EH (cell line): Measurements from ENCODE around the gene BACH2.
"Not testable (repeated sequence)": the region's sequence is repeated elsewhere in the genome, so short reads cannot be mapped to it uniquely, and the experiment has no call there.

ENCODE experiments used
- DNase-seq: peaks from one replicate; pipeline ENCODE4 v3.0.0-alpha.2; 2015; ENCODE audit warnings: low read depth

The BACH2 gene

DNA sequence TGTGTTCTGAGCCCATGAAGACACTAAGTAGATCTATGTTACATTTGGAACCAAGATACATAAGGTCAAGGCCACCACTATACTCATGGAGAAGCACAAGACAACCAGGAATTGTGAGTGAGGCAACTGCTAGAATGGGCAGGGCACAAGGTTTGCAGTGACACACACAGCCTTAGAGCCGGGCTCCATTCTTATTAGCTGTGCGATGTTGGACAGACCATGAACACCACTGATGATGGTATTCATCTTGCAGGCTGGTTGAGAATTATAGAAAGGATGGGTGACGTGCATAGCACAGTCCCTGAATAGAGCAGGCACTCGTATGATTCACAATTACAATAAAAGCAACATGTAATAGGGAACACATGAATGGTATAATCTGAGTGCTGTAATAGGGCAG lies 229.9 kb downstream of the BACH2 start:
- DNase-seq = no peak

DNA sequence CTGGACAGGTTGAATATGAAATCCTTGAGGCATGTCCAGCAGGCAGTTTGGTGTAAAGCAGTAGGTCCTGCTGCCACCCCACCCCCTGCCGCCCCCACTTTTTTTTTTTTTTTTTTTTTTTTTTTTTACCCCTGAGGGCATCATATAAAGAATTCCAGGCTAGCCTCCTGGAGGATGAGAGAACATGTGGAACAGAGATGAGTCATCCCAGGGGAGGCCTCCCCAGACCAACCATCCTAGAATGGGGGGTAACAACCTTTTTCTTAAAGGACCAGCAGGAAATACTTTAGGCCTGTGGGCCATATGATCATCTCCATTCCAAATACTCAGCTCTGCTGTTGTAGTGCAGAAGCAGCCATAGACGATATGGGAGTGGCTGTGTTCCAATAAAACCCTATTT lies 231.5 kb downstream of the BACH2 start:
- DNase-seq = no peak

DNA sequence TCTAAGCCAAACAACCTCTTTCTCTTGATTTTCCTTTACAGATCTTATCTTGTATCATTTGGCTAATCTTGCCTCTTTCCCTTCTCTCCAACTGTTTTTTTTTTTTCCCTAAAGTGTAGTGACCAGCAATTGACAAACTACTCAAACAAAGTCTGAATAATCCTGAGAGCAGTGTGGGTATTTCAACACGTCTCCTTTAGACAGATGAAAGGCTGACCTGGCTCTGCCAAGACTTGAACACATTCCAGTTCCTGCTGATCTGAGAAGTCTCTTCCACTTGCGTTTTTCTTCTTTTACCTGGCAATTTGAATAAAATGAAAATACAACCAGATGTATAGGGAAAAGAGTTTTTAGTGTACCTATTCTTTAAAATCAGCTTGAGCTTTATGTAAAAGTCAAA lies 234.0 kb downstream of the BACH2 start:
- no peak for DNase-seq

DNA sequence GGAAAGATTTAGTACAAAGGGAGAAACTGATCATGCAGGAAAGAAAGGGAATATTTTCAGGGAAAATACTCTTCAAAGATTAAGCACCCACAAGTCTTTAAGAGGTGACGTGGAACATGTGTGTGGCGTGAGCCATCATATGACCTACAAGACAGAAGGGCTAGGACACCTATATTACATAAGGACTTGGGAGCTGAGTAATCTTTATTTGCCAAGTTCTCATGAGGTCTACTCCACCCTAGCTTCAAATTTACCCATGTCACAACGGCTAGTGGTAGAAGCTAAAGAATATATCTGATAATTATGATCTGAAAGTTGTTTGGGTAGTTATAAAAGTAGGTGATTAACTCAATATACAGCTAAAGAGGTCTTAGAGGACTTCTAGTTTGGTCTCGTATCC lies 234.6 kb downstream of the BACH2 start:
- no peak for DNase-seq

DNA sequence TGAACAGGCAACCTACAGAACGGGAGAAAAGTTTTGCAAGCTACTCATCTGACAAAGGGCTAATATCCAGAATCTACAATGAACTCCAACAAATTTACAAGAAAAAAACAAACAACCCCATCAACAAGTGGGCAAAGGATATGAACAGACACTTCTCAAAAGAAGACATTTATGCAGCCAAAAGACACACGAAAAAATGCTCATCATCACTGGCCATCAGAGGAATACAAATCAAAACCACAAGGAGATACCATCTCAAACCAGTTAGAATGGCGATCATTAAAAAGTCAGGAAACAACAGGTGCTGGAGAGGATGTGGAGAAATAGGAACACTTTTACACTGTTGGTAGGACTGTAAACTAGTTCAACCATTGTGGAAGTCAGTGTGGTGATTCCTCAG lies 237.5 kb downstream of the BACH2 start:
- DNase-seq = not testable (repeated sequence)

DNA sequence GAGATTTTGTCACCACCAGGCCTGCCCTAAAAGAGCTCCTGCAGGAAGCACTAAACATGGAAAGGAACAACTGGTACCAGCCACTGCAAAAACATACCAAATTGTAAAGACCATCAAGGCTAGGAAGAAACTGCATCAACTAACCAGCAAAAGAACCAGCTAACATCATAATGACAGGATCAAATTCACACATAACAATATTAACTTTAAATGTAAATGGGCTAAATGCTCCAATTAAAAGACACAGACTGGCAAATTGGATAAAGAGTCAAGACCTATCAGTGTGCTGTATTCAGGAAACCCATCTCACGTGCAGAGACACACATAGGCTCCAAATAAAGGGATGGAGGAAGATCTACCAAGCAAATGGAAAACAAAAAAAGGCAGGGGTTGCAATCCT lies 240.7 kb downstream of the BACH2 start:
- not testable (repeated sequence) for DNase-seq

DNA sequence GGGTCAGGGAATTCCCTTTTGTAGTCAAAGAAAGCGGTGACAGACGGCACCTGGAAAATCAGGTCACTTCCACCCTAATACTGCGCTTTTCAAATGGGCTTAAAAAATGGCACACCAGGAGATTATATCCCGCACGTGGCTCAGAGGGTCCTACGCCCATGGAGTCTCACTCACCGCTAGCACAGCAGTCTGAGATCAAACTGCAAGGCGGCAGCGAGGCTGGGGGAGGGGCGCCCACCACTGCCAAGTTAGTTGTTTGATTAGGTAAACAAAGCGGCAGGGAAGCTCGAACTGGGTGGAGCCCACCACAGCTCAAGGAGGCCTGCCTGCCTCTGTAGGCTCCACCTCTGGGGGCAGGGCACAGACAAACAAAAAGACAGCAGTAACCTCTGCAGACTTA lies 242.4 kb downstream of the BACH2 start:
- not testable (repeated sequence) for DNase-seq

DNA sequence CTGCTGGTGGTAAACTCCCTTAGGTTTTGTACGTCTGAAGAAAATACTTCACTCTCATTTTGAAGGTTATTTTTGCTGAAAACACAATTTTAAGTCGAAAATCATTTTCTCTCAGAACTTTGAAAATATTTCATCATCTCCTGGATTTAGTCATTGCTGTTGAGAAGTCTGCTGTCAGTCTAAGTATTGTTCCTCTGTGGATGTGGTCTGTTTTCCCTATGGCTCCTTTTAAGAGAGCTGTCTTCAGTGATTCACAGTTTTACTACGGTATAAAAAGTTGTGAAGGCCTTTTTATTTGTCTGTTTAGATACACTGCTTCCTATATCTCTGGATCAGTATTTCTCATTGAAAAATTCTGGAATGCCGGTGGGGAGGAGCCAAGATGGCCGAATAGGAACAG lies 243.0 kb downstream of the BACH2 start:
- no peak for DNase-seq

DNA sequence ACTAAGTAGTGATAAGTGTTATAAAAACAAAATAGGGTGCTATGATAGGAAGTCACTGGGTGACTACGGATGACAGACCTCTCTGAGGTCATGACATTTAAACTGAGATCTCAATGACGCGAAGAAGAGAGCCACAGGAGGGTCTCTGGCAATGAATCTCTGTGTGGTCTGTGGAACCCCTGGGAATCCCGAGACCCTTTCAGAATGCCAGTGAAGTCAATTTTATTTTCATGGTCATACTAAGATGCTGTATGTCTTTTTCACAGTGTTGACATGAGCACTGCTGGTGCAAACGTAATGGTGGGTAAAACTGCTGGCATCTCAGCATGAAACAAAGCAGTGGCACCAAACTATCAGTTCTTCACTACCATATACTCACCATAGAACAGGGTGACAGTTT lies 247.3 kb downstream of the BACH2 start:
- no peak for DNase-seq

DNA sequence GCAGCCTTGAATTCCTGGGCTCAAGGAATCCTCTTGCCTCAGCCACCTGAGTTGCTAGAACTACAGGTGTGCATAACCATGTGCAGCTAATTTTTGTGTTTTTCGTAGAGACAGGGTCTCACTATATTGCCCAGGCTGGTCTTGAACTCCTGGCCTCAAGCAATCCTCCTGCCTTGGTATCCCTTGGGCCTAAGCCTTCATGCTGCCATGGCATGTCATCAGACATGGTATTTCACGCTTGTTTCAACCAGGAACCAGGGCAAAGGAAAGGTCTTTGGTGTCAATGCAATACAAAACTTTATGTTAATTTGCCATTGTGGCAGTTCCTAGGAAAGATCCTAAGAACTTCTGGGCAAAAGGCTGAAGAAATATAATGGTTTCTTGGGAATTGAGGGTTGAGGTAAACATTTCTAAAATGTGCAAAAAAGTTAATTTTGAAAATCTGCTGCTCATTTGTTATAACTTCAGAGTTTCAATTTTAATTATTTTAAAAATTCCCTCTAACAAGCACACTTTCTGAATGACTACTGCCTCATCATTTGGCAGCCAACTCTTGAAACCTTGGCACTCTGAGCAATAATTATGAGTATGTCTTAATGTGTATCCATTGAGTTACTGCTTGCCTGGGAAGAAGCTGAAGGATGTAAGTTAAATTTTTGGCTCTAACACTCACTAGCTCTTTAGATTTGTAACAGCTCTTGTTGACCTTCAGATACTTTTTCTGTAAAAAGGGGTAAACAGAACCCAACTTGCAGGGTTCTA lies 248.3 kb downstream of the BACH2 start:
- no peak for DNase-seq

DNA sequence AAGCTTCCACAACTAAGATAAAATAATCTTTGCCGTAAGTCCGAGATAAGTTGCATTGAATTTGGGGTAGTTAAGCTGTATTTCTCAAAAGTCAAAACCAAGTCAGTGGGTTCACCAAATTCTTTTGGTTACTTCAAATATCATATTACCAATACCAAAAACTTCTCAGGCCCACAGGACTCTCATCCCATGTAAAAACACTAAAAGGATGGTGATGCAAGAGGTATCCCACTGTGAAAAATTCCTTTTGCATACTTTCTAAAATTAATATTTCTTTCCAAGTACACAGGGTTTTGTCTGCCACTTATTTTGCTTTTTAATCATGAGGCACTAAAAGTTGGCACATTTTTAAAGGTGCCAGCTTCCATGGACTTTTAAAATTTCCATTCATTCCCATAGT lies 251.1 kb downstream of the BACH2 start:
- peak; percentile 51 for DNase-seq

DNA sequence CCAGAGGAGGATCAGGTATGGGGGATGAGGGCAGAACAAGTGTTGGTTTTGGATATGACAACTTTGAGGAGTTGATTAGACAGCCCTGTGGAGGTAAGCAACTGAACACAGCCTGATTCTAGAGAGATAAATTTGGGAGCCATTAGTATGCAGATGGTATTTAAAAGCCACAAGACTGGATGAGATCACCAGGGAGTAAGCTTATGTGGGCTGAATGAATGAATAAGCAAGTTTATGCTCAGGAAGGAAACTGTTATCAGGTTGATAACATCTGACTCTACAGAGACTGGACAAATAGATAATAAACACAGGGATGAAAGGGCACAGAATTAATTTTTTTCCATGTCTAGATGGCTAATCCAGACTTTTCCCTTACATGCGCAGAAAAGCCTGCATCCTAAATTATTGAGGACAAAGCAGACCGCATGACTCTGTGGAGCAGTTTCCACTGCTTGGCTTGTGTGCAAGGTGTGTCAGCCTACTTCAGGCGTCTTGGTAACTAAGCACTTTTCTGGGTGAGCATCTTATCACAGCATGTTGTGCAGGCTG lies 251.7 kb downstream of the BACH2 start:
- peak; percentile 81 for DNase-seq

DNA sequence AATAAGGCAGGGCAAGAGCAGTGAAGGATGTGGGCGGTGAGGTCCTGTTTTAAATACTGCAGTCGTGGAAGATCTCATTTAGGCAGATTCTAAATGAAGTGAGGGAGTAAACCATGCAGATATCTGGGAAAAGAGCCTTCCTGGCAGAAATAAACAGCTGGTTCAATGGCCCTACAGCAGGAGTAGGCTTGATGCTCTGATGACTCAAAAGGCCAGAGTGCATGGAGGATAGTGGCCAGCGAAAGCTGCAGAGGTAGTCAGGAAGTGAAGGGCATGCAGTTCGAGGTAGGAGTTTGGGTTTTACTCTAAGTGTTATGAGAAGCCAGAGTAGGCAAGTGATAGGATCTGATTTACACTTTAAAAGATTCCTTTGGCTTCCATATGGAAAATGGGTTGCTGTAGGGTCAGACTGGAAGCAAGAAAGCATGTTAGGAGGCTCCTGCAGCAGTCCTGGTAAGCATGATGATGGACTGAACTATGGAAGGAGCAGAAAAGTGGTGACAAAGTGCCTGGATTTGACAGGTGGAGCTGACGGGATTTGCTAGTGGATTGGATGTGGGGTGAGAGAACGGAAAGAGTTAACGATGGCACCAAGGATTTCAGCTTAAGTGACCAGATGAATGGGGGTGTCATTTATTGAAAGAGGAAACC lies 252.3 kb downstream of the BACH2 start:
- DNase-seq = no peak

DNA sequence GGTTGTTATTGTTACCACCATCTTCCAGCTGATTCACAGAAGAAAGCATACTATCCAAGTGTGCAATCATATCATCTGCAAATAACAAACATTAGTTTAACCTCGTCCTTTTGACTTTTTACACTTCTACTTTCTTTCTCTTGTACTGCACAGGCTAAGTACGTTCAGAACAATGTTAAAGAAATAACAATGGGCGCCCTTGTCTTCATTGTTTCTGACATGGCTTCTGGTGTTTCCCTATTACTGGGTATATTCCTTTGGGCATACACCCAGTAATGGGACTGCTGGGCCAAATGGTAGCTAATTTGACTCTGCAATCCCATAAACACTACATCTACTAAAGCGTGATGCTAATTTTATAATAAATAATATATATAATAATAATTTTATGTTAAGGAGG lies 255.7 kb downstream of the BACH2 start:
- DNase-seq = no peak

DNA sequence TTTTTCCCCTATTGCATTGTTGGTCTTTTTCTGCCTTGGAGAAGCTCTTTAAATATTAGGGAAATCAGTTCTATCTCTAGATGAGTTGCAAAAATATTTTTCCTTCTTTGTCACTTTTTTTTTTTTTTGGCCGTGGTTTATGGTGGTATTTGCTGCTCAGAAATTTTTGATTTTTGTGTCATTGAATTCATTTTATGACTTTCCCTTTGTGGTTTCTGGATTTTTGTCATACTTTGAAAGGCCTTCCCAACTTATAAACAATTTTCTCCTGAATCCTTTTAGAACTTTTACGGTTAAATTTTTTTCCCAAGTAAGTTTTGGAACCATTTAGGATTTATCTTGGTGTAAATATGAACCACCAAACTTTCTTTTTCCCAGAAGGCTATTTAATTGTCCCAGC lies 256.7 kb downstream of the BACH2 start:
- DNase-seq = peak; percentile 89

DNA sequence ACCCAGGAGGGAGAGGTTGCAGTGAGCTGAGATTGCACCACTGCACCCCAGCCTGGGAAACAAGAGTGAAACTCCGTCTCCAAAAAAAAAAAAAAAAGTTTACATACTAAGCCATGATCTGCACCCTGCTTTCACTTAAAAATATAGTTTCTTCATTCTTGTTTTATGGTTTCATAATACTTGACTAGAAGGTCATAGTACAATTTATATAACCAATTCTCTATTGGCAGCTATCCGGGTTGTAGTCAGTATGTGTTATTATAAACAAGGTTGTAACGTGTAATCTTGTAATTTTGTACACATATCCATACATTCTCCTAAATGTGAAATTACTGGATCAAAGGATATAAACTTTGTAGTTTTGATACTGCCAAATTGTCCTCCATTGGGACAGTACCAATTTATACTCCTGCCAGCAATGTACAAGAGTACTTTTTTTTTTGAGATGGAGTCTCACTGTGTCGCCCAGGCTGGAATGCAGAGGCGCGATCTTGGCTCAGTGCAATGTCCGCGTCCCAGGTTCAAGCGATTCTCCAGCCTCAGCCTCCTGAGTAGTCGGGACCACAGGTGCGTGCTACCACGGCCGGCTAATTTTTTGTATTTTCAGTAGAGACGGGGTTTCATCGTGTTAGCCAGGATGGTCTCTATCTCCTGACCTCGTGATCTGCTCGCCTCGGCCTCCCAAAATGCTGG lies 257.5 kb downstream of the BACH2 start:
- no peak for DNase-seq

DNA sequence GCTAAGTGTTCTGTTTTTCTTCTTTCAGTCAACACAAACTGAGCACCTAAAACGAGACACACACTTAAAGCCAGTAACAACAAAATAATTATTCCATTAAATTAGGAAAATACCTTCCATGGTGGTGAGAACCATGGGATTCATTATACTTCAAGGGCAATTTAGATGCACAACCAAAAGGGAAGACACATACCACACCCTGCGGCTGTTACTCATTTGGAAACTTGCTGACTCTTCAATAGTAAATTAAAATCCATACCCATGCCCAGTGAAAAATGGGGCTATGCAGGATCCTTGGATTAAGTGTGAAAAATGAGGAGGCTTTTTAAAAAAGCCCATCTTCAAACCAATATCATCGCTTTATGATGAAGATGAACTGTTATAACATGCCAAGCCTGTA lies 259.7 kb downstream of the BACH2 start:
- DNase-seq = no peak

DNA sequence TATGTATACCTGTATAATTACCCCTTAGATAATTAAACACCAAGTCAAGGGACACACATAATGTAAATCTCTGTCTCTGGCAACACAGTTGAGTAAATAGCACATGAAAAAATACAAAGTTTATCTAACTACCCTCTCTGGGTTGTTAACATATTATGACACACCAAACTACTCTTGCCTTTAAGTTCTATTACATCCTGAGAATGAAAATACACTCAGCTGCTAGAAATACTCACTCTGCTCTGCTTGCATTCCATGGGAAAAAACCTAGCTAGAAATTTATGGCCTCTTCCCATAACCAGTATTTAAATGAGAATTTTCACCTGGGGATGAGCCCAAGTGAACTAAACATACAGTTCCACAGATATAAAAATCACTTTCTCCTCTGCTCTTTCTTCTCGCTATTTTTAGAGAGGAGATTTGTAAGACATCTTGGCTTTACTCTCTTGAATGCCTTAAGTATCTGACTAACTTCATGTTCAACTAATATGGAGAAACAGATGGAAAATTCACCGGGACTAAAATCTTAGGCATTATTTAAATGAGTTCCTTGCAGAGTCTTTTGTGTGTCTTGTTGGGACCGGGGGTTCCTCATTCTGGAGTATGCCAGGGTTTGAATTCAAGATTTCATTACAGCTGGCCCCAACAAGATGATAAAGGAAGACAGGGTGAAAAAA lies 261.5 kb downstream of the BACH2 start:
- DNase-seq = peak; percentile 19

DNA sequence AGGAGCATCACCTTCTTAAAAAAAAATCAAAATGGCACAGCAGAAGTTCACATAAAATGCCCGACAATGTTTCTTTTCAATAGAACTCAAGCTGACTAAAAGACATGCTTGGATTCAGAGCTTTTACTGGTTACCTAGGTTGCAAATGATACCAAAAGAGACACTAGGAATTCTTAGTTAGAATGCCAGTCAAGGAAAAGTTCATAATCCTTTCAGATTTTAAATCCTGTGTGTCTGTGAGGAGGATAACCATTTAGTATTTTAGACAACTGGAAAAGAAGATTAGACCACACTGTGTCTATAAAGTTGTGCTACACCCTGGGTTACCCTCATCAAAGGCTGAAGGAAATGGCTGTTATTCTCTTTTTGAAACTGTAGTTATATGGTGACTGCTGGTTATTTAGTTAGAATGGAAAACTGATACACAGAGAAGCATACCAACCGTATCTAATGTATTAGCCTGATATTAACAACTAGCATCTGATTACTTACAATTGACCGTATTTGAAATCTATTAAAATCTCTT lies 262.8 kb downstream of the BACH2 start:
- DNase-seq = no peak

DNA sequence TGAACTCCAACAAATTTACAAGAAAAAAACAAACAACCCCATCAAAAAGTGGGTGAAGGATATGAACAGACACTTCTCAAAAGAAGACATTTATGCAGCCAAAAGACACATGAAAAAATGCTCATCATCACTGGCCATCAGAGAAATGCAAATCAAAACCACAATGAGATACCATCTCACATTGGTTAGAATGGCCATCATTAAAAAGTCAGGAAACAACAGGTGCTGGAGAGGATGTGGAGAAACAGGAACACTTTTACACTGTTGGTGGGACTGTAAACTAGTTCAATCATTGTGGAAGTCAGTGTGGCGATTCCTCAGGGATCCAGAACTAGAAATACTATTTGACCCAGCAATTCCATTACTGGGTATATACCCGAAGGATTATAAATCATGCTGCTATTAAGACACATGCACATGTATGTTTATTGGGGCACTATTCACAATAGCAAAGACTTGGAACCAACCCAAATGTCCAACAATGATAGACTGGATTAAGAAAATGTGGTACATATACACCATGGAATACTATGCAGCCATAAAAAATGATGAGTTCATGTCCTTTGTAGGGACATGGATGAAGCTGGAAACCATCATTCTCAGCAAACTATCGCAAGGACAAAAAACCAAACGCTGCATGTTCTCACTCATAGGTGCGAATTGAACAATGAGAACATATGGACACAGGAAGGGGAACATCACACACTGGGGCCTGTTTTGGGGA lies 264.0 kb downstream of the BACH2 start:
- DNase-seq = not testable (repeated sequence)

DNA sequence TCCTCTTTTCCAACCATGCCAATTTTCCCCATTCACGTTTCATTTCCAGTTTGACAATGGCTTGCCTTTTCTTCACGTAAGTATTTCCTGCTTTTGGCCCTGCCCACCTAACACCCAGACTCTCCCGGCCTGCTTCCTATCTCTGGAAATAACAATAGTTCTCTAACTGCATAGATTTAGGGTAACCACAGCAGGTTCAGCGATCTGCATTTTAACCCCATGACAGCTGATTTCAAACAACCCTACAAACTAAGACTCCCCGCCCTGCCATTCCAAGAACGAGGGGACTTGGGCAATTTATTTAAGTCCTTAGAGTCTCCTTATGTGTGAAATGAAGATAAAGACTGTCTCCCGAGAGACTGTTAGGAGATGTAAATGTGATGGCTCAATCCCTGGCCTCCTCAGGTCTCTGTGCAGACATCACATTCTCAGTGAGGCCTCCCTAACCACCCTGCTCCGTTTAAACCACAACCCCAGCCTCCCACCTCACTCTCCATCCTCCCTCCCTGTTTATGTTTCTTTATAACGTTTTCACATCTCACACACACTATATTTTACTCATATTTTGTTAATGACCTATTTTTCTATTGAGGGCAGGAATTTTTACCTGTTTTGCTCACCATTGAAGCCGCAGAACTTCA lies 267.5 kb downstream of the BACH2 start:
- no peak for DNase-seq
